ENCODE results near the gene PIPOX. TPM values are rescaled to one million over a fixed set of nuclear protein-coding genes. Genes with fewer than 3 reads are reported as not detected.

Gene PIPOX
- total RNA-seq (2016; rRNA removed; fragmentation: Illumina TruSeq; extraction: Trizol) (87.3 and 118 TPM in 2 replicates), polyA plus RNA-seq (2011; rRNA removed) (154 and 170 TPM in 2 replicates), polyA minus RNA-seq (2011; rRNA and poly(A)+ RNA removed; ENCODE audit: low replicate concordance) (19.4 and 304 TPM in 2 replicates), Bru-seq, nascent RNA (percentile 88 among the genes with signal in this experiment), BruChase-seq, experiment 1, labeled RNA remaining after a 6-hour chase (percentile 89 among the genes with signal in this experiment), BruChase-seq, experiment 2, labeled RNA remaining after a 2-hour chase (percentile 85 among the genes with signal in this experiment)
- 26.7 and 31.6 TPM in 2 replicates for total RNA-seq (2016; cell fraction: cytosol; rRNA removed; fragmentation: Illumina TruSeq; extraction: Trizol; ENCODE audit: low read depth)
- 88.1 and 122 TPM in 2 replicates for total RNA-seq (2016; cell fraction: insoluble cytoplasmic fraction; rRNA removed; fragmentation: Illumina TruSeq; extraction: Trizol)
- 58.6 and 66.6 TPM in 2 replicates for total RNA-seq (2016; cell fraction: membrane; rRNA removed; fragmentation: Illumina TruSeq; extraction: Trizol)
- total RNA-seq (2016; cell fraction: nucleus; rRNA removed; fragmentation: Illumina TruSeq; extraction: Trizol) = 44.6 and 56.3 TPM in 2 replicates
- 162 and 171 TPM in 2 replicates for polyA plus RNA-seq (2011; cell fraction: cytosol; rRNA removed)
- 53.1 and 70.6 TPM in 2 replicates for polyA plus RNA-seq (2011; cell fraction: nucleus; rRNA removed)
- polyA plus RNA-seq (2012) = 126 and 138 TPM in 2 replicates
- polyA plus RNA-seq (2016; cell fraction: cytosol; fragmentation: Illumina TruSeq; extraction: Trizol; ENCODE audit: low read depth) = 27.0 and 31.1 TPM in 2 replicates
- polyA plus RNA-seq (2016; cell fraction: insoluble cytoplasmic fraction; fragmentation: Illumina TruSeq; extraction: Trizol; ENCODE audit: low read depth) = 141 and 149 TPM in 2 replicates
- 56.2 and 67.0 TPM in 2 replicates for polyA plus RNA-seq (2016; cell fraction: membrane; fragmentation: Illumina TruSeq; extraction: Trizol; ENCODE audit: low read depth)
- 75.2 and 77.3 TPM in 2 replicates for polyA plus RNA-seq (2016; cell fraction: nucleus; fragmentation: Illumina TruSeq; extraction: Trizol; ENCODE audit: insufficient read depth, low read depth)
- polyA minus RNA-seq (2011; cell fraction: cytosol; rRNA and poly(A)+ RNA removed) = 55.4 and 68.2 TPM in 2 replicates
- polyA minus RNA-seq (2011; cell fraction: nucleus; rRNA and poly(A)+ RNA removed) = 58.6 and 76.2 TPM in 2 replicates
- long read RNA-seq, experiment 1, transcript PIPOX-201 (8 exons, 2,414 nt) = major isoform, 152 of 181 reads
- long read RNA-seq, experiment 1, partial matches to known transcripts = 28 of 181 reads
- long read RNA-seq, experiment 1, other reads (novel, unspliced or antisense) = 1 of 181 reads
- long read RNA-seq, experiment 2, transcript PIPOX-201 (8 exons, 2,414 nt) = major isoform, 158 of 227 reads
- long read RNA-seq, experiment 2, partial matches to known transcripts = 61 of 227 reads
- long read RNA-seq, experiment 2, other reads (novel, unspliced or antisense) = 8 of 227 reads

- peak; percentile 87 for ATAC-seq
- in situ Hi-C loops (cut with HindIII; ENCODE audit: extremely low pct_ligation_motif_present, low pct_unique_long_range_greater_than_20kb) (no loop called here), intact Hi-C loops (cut with micrococcal nuclease; ENCODE audit: unreplicated experiment) (loop anchor here (2.0 to 5.0 kb wide), 2 partner anchors 34 to 78 kb away; no protein-coding TSS in a partner anchor)
- Histone ChIP-seq H3K27ac (ENCODE audit: extremely low read length, insufficient read depth, low read length) (peak within 1 kb of the TSS; percentile 94), H3K27me3 (ENCODE audit: control insufficient read depth in 1 of 2, insufficient read depth in 2 of 2, low read length in 2 of 2) (peaks cover 0 to 3% of the 10 kb centered on the region in 2 experiments; a peak in 1 of 5 replicates), H3K36me3 (replicated peaks in 1 of 2; ENCODE audit: control insufficient read depth in 1 of 2, insufficient read depth in 2 of 2, low read length in 2 of 2) (peaks cover 3 to 10% of the 10 kb centered on the region in 2 experiments; a peak in 2 of 5 replicates), H3K4me2 (ENCODE audit: low read depth, low read length) (peak within 1 kb of the TSS; percentile 93), H3K9ac (ENCODE audit: insufficient read depth, low read depth, low read length) (peak within 1 kb of the TSS; percentile 87), H3K9me3 (ENCODE audit: low read length) (no peaks in the 10 kb centered on the region), H3K79me2 (ENCODE audit: insufficient read depth, low read length) (peaks cover 38% of the 10 kb centered on the region), H2AFZ (ENCODE audit: low read length) (peak within 1 kb of the TSS; percentile 84), H3K4me1 (ENCODE audit: insufficient read depth, low read length) (peaks cover 87% of the 10 kb centered on the region), H3K4me3 (replicated peaks in 1 of 3; ENCODE audit: insufficient read depth in 1 of 3, low read depth in 2 of 3, low read length in 3 of 3) (peak within 1 kb of the TSS; percentile 63 to 78 (median 63)), H4K20me1 (ENCODE audit: insufficient read depth, low read length) (peaks cover under 1% of the 10 kb centered on the region; the same call in 1 of the 2 replicates)
- ChIA-PET CTCF (ENCODE audit: low intra/inter-chr PET ratio, low total read pairs) (no interaction called here), POLR2A (interaction anchor here (0.6 to 2.5 kb wide), 15 partner anchors 9 to 251 kb away, joined by 3 to 12 read pairs (median 3); partner anchors contain the start of genes NUFIP2 and PHF12)
- 4% methylated on average over 6 of the region's 13 CpGs for WGBS (ENCODE audit: low lambda C conversion rate)
- TSS peak; percentile 49 for BruUV-seq (replicated peaks)
- FAIRE-seq = peak; percentile 62
- peak; percentile 90 for DNase-seq (ENCODE audit: low spot score)
- TF ChIP-seq SATB2 (CRISPR knock-in tag; IDR thresholded peaks at IDR 0.05) (no peak), ZNF564 (CRISPR knock-in tag; IDR thresholded peaks at IDR 0.05) (0 out of 2 replicates have a peak, but pooled peaks have one; percentile 74), ZBTB21 (CRISPR knock-in tag; IDR thresholded peaks at IDR 0.05) (no peak), POLR2AphosphoS5 (IDR thresholded peaks at IDR 0.05; ENCODE audit: low read depth, low read length) (peak; percentile 94), ZNF672 (CRISPR knock-in tag; IDR thresholded peaks at IDR 0.05) (no peak), CEBPZ (IDR thresholded peaks at IDR 0.05; ENCODE audit: low read length) (no peak), ZNF7 (CRISPR knock-in tag; IDR thresholded peaks at IDR 0.05) (no peak), ZSCAN29 (CRISPR knock-in tag; conservative IDR thresholded peaks at IDR 0.05) (no peak), ZNF101 (CRISPR knock-in tag; IDR thresholded peaks at IDR 0.05; ENCODE audit: borderline replicate concordance, low read depth) (no peak), SMAD9 (CRISPR knock-in tag; IDR thresholded peaks at IDR 0.05) (no peak), ZBTB1 (CRISPR knock-in tag; IDR thresholded peaks at IDR 0.05; ENCODE audit: borderline replicate concordance) (no peak), MIER2 (CRISPR knock-in tag; IDR thresholded peaks at IDR 0.05) (peak; percentile 47; the same call in 1 of the 2 replicates), TEAD3 (CRISPR knock-in tag; optimal IDR thresholded peaks at IDR 0.05; ENCODE audit: borderline replicate concordance) (peak; percentile 86), MAZ (IDR thresholded peaks at IDR 0.05; ENCODE audit: borderline replicate concordance, low read depth, low read length) (no peak), MAZ (CRISPR knock-in tag; IDR thresholded peaks at IDR 0.05; ENCODE audit: low read depth) (peak; percentile 75), JUN (CRISPR knock-in tag; IDR thresholded peaks at IDR 0.05) (no peak)
Observed at GRCh38 chr17:29042679-29043538, at the start of gene PIPOX. Gene PIPOX (plus strand): TSS chr17:29043141. CDS start chr17:29043226, 85 bp downstream.
